Mucosa of rectum (tissue), 2 donors: ENCODE measurements around the gene GNAI2.
A peak's percentile ranks its signal among the peaks of the same experiment; 100 is the strongest.

Experiments
- H3K27ac ChIP-seq, 2 donors: one replicate each; pipeline ENCODE4 v1.7.0; 2013; ENCODE audit warnings: inconsistent platforms in 2 of 2, low read depth in 2 of 2, low read length in 2 of 2
- H3K27me3 ChIP-seq, 2 donors: one replicate each; pipeline ENCODE4 v1.7.0; 2013; ENCODE audit warnings: low read length in 2 of 2; ENCODE audit not compliant: control insufficient read depth in 2 of 2, insufficient read depth in 2 of 2
- H3K36me3 ChIP-seq, 2 donors: one replicate each; pipeline ENCODE4 v1.7.0; 2013; ENCODE audit warnings: low read length in 2 of 2; ENCODE audit not compliant: control insufficient read depth in 2 of 2, insufficient read depth in 2 of 2
- H3K4me1 ChIP-seq, 2 donors: one replicate each; pipeline ENCODE4 v1.7.0; 2013; ENCODE audit warnings: low read length in 2 of 2, mild to moderate bottlenecking in 1 of 2; ENCODE audit not compliant: control insufficient read depth in 2 of 2, insufficient read depth in 2 of 2
- H3K4me3 ChIP-seq, 2 donors: one replicate each; pipeline ENCODE4 v1.7.0; 2013; ENCODE audit warnings: low read length in 2 of 2
- H3K9ac ChIP-seq, 2 donors: one replicate each; pipeline ENCODE4 v1.7.0; 2013; ENCODE audit warnings: low read length in 2 of 2, low read depth in 1 of 2, mild to moderate bottlenecking in 1 of 2
- H3K9me3 ChIP-seq, 2 donors: one replicate each; pipeline ENCODE4 v1.7.0; 2013; ENCODE audit warnings: low read length in 2 of 2; ENCODE audit not compliant: control insufficient read depth in 2 of 2
- donor health status: healthy.
- donor health status: Normal muscosa, but diverticular disease.

The GNAI2 gene

DNA sequence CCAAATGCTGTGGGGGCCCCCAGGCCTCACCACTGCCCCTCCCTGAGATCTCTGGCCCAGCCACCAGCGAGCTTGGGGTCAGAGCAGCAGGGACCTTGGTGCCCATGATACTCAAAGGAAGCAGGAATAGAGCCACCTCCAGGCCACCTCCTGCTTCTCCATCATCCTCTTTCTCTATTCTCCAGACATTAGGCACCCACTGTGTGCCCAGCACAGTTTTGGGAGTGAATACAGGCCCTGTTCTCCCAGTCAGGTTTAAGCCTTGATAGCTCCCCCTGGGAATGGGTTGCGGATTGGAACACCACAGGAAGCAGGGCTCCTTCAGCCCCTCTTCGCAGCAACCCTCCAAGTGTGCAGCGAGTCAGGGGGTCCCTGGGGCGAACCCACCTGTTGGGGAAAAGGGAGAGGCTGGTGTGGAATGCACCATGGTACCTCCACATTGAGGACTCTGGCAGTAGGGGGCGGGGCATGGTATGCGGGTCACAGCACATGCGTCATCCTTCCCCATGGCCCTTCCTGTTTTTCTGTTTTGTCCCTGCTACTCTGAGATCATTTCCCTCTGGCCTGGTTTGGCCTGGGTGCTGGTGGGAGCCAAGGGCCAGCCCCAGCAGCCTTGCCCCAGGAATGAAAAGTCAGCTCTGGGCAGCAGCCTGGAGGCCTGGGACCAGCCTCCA, 18.7 kb downstream of the GNAI2 start:
- Histone ChIP-seq H3K36me3 (peaks cover 25 to 42% of the 10 kb centered on the region in 2 donors), H3K9ac (no peak overlapping the region), H3K27me3 (no peaks in the 10 kb centered on the region), H3K4me1 (peaks cover 10 to 14% of the 10 kb centered on the region in 2 donors), H3K4me3 (no peak overlapping the region), H3K9me3 (no peaks in the 10 kb centered on the region), H3K27ac (peak overlapping the region; percentile 42 to 56)

DNA sequence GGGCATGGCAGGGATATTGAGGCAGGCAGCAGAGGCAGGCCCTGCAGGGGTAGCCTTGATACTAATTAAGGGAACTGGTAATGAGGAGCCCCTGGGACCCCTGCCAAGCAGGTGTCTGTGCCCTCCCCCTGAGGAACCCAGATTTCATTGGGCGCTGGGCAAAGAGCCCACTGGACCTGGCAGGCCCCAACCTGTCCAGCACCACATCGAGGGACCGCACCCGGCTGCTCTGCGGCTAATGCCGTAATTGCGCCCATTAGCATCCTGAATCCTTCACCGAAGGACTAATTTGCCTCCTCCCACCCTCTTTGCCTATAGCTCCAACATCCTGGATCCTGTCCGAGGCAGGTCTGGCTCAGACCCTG, 19.2 kb downstream of the GNAI2 start:
- H3K4me1 ChIP-seq = peaks cover 12 to 15% of the 10 kb centered on the region in 2 donors
- H3K9me3 ChIP-seq = no peaks in the 10 kb centered on the region
- H3K36me3 ChIP-seq = peaks cover 25 to 41% of the 10 kb centered on the region in 2 donors
- H3K4me3 ChIP-seq = no peak overlapping the region
- H3K27ac ChIP-seq = peak overlapping the region in 1 of 2 donors; percentile 56
- no peak overlapping the region for H3K9ac ChIP-seq
- H3K27me3 ChIP-seq = no peaks in the 10 kb centered on the region

DNA sequence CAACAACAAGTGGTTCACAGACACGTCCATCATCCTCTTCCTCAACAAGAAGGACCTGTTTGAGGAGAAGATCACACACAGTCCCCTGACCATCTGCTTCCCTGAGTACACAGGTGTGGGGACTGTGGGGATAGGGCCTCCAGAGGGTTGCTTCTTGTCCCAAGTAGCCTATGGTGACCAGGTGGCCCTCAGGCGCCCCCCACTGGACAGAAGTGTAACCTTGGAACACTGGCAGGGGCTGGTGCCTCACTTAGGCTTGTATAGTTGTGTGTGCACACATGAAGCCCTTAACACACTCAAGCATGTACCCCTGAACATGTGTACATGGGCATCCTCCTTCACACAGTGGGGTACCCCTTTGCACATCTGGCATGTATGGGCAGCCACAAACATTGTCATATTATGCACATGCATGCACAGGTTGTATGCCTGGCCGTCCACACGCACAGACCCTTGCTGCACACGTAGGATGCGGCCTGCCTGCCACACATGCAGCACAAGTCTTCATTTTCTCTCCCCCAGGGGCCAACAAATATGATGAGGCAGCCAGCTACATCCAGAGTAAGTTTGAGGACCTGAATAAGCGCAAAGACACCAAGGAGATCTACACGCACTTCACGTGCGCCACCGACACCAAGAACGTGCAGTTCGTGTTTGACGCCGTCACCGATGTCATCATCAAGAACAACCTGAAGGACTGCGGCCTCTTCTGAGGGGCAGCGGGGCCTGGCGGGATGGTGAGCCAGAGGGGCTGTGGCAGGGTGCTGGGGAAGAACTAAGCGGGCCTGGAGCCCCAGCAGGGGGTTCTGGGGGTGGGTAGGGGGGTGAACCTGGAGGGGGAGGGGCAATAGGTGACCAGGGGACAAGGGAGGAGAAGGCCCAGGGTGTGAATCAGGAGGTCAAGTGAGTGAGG, 21.2 kb downstream of the GNAI2 start:
- H3K27ac ChIP-seq = no peak overlapping the region
- no peaks in the 10 kb centered on the region for H3K9me3 ChIP-seq
- H3K27me3 ChIP-seq = no peaks in the 10 kb centered on the region
- peaks cover 12 to 15% of the 10 kb centered on the region in 2 donors for H3K4me1 ChIP-seq
- no peak overlapping the region for H3K4me3 ChIP-seq
- H3K36me3 ChIP-seq = peaks cover 20 to 32% of the 10 kb centered on the region in 2 donors
- H3K9ac ChIP-seq = no peak overlapping the region

DNA sequence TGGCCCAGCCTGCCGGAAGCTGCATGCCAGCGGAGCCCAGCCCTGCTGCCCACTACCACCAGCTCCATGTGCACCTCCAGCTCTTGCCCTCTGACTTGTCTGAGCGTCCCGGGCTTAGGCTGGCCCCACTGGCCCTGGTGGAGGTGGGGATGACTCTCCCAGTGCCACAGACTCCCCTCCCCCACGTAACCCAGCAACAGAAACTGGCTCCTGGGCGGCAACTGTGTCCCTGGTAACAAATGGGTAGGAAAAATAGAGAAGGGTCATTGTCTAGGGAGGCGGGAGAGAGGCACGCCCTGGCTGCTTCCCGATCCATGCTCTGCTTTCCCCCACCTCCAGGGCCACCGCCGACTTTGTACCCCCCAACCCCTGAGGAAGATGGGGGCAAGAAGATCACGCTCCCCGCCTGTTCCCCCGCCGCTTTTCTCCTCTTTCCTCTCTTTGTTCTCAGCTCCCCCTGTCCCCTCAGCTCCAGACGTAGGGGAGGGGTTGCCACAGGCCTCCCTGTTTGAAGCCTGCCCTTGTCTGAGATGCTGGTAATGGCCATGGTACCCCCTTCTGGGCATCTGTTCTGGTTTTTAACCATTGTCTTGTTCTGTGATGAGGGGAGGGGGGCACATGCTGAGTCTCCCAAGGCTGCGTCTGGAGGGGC, 22.2 kb downstream of the GNAI2 start:
- no peak overlapping the region for H3K9ac ChIP-seq
- H3K27ac ChIP-seq = no peak overlapping the region
- no peak overlapping the region for H3K4me3 ChIP-seq
- peaks cover 12 to 15% of the 10 kb centered on the region in 2 donors for H3K4me1 ChIP-seq
- no peaks in the 10 kb centered on the region for H3K9me3 ChIP-seq
- peaks cover 20 to 26% of the 10 kb centered on the region in 2 donors for H3K36me3 ChIP-seq
- no peaks in the 10 kb centered on the region for H3K27me3 ChIP-seq

DNA sequence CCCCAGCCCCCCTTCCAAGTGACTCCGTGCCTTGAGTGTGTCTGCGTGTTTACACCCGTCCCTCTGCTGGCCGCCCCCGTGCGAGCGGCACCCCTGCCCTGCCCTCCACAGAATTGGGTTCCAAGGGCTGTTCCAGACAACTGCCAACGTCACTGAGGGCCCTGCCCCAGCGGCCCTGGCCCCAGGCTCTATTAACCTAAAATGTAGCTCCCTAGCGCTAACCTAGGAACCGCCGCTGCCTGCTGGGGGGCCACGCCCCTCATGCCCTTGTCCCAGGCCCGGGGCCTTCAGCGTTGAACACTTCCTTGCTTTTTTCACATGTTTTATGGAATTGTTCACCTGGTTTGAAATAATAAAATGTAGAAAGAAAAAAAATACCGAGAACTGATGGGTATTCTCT, 23.0 kb downstream of the GNAI2 start:
- Histone ChIP-seq H3K27ac (peak overlapping the region in 1 of 2 donors; percentile 53), H3K4me1 (peaks cover 12 to 15% of the 10 kb centered on the region in 2 donors), H3K27me3 (no peaks in the 10 kb centered on the region), H3K9me3 (no peaks in the 10 kb centered on the region), H3K36me3 (peaks cover 20 to 22% of the 10 kb centered on the region in 2 donors), H3K9ac (no peak overlapping the region), H3K4me3 (no peak overlapping the region)

DNA sequence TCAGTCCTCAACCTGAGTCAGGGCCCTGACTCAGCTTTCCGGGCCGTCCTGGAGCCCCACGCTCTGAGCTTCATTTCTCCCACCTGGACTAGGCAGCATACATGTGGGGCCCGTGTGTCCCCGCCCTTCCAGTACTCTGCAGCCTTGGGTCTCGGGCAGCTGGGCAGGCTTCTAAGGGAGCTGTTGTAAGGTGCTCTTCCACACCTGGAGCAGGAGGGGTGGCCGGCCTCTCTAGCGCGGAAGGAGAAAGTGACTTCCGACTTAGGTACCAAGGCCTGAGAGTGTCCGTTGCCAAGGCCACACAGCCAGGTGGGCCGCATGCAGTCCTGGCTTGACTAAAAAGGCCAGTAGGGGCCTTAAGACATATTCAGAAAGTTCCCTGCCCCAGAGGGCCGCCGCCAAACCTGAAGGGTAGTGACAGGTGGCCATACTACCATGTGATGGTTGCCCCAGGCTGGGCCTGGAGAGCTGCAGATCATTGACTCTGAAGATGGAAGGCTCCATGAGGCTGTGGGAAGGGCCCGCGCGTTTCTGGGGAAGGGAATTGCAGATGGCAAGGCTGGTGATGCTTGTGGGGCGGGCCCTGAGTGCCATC, 23.5 kb downstream of the GNAI2 start:
- Histone ChIP-seq H3K9ac (peak overlapping the region in 1 of 2 donors; percentile 90), H3K4me3 (peak overlapping the region in 1 of 2 donors; percentile 42)

DNA sequence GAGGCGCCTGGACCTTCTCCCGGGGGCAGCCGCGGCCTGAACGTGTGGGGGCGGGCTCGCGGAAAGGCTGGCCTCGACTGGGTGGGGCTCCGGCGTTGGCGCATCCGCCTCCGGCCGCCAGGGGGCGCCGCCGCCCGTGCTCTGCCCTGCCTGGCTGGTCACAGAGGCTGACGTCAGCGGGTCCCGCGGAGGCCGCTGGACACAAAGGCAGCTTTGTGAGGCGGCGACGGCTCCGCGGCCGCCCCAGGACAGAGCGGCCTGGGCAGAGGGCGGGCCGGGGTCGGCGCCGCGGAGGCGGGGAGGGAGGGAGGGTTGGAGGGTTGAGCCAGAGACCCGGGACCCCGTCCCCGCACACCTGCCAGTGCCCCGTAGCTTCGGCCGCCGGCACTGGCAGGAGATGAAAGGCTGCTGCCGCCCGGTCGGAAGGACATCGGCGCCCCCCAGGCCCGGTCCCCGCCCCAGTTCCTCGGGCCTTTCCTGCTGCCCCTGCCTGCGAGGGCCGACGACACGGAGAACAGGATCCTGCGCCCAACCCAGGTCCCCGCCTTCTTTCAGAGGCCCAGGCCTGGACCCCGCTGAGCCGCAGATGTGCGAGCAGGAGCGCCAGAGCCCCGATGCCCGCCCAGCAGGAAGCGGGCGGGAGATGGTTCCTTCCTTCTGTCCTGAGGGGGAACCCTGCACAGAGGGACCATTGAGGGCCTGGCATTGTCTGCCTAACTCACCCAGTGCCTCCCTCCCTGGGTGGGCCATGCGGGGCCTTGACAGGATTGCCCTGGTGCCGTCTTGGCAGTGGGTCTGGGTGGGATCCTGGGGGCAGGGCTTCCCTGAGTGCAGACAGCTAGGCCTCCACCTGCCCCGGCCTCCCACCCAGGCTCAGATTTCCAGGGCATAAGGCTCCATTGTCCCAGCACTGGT, 24.3 kb downstream of the GNAI2 start:
- H3K9ac ChIP-seq = peak overlapping the region; percentile 85 to 90
- H3K27ac ChIP-seq = peak overlapping the region; percentile 82 to 87
- H3K36me3 ChIP-seq = peaks cover 18 to 20% of the 10 kb centered on the region in 2 donors
- H3K27me3 ChIP-seq = no peaks in the 10 kb centered on the region
- peak overlapping the region; percentile 42 to 66 for H3K4me3 ChIP-seq
- H3K9me3 ChIP-seq = no peaks in the 10 kb centered on the region
- H3K4me1 ChIP-seq = peaks cover 17 to 21% of the 10 kb centered on the region in 2 donors

More for the DNA sequence above, 23.5 kb downstream of the GNAI2 start:
- Histone ChIP-seq H3K9me3 (no peaks in the 10 kb centered on the region), H3K4me1 (peaks cover 14 to 16% of the 10 kb centered on the region in 2 donors), H3K27ac (peak overlapping the region; percentile 53 to 87), H3K27me3 (no peaks in the 10 kb centered on the region), H3K36me3 (peaks cover 18 to 20% of the 10 kb centered on the region in 2 donors)

DNA sequence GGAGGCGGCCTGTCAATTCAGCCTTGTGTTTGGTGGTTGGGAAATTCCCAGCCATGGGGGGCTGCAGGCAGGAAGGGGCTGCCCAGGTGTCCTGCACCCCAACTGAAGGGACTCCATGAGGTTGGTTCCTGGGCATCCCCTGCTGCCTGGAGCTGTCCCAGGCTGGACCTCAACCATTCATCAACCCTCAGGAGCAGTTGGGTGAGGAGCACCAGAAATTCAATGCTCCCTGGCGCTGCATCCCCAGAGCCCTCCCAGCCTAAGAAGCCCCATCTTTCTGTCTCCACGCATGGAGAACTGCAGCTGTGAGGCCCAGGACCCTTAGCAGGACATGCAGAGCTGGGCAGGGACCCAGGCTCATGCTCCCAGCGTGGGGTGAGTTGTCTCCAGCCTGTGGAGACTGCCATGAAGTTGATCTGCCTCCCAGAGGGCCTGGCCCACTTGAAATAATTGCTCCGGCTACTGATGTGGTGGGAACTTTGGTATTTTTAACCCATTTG, 25.0 kb downstream of the GNAI2 start:
- peak overlapping the region in 1 of 2 donors; percentile 87 for H3K27ac ChIP-seq
- no peaks in the 10 kb centered on the region for H3K27me3 ChIP-seq
- no peaks in the 10 kb centered on the region for H3K9me3 ChIP-seq
- H3K9ac ChIP-seq = peak overlapping the region; percentile 85 to 90
- H3K36me3 ChIP-seq = peaks cover 18 to 20% of the 10 kb centered on the region in 2 donors
- H3K4me3 ChIP-seq = no peak overlapping the region
- H3K4me1 ChIP-seq = peaks cover 24 to 27% of the 10 kb centered on the region in 2 donors

DNA sequence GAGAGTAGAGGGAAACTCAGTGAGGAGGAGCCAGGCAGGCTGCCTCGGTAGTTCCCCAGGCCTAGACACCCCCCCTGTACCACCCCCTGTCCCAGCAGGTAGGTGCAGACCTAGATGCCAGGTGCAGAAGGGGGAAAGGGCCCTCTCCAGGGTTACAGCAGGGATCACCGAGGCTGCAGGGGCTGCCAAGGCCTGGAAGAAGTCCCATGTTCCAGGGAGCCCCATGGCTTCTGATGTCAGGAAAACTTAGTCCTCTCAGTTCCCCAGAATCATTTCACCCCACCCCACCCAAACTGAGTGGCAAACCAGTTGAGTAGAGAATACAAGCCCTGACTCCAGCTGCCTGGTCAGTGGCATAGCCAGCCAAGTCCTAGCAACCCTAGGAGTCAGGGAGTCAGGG, 25.5 kb downstream of the GNAI2 start:
- peak overlapping the region in 1 of 2 donors; percentile 90 for H3K9ac ChIP-seq
- peak overlapping the region in 1 of 2 donors; percentile 87 for H3K27ac ChIP-seq
- no peak overlapping the region for H3K4me3 ChIP-seq
- no peaks in the 10 kb centered on the region for H3K9me3 ChIP-seq
- H3K4me1 ChIP-seq = peaks cover 29 to 32% of the 10 kb centered on the region in 2 donors
- no peaks in the 10 kb centered on the region for H3K27me3 ChIP-seq
- peaks cover 13 to 16% of the 10 kb centered on the region in 2 donors for H3K36me3 ChIP-seq
